ENCODE measurements around the gene CNR2.
"Not testable (repeated sequence)": the region's sequence is repeated elsewhere in the genome, so short reads cannot be mapped to it uniquely, and the experiment has no call there.

The CNR2 gene

DNA sequence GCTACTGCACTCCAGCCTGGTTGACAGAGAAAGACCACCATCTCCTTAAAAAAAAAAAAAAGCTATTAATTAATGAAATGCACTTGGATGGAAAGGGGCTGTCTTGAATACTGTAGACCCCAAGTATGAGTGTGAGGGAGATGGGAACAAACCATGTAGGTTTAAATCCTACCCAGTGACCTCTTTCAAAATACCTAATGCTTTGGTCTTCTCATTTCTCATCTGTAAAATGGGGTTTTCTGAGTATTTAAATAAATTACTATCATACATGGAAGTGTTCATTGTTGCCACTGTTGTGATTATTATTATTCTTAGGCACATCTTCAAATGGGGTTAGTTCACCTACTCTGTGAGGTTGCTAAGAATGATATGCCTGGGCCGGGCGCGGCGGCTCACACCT, 27.9 kb downstream of the CNR2 start:
- DNase-seq (ENCODE audit: low read depth in 2 of 2) = no peak

DNA sequence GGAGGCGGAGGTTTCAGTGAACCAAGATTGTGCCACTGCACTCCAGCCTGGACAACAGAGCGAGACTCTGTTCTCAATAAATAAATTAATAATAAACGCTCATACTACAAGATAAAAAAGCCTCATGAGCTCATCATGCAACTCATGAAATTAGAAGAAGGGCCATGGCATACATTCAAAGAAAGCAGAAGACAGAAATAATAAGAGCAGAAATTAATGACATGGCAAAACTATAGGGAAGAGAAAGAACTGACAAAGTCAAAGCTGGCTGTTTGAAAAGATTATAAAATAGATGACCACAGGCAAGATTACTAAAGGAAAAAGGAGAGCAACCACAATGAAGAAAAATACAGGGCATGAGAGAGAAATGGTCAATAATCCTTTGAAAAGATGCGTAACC, 30.4 kb downstream of the CNR2 start:
- no peak for DNase-seq (ENCODE audit: low read depth in 2 of 2)

DNA sequence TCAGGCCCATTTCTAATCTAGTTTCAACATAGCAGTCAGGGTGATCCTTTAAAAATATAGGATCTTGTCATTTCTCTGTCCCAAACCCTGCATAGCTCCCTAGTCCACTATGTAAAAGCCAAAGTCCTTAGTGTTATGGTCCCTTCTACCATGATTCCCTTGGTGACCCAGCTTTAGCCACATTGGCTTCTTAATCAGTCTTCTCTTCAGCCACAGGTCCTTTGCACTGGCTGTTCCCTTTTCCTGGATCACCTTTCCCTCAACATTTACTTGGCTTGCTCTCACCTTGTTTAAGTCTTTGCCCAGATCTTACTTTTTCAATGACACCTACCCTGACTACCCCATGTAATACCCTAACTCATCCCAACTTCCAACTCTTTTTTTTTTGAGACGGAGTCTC, 33.4 kb downstream of the CNR2 start:
- no peak for DNase-seq (ENCODE audit: low read depth in 2 of 2)

DNA sequence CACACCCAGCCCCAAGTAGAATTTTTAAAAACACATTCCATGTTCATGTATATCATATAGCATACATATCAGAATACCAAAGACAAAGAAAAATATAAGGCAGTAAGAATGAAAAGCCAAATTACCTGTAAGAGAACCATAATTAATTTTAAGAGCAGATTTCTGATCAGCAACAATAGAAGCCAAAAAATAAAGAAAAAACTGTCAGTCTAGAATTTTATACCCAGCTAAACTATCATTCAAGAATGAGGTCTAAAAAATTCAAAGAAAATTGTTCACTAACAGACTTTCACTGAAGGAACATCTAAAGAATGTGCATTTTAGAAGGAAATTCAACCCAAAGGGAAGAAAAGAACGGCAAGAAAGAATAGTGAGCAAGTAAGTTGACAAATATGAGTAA, 34.5 kb downstream of the CNR2 start:
- DNase-seq (ENCODE audit: low read depth in 2 of 2) = no peak

DNA sequence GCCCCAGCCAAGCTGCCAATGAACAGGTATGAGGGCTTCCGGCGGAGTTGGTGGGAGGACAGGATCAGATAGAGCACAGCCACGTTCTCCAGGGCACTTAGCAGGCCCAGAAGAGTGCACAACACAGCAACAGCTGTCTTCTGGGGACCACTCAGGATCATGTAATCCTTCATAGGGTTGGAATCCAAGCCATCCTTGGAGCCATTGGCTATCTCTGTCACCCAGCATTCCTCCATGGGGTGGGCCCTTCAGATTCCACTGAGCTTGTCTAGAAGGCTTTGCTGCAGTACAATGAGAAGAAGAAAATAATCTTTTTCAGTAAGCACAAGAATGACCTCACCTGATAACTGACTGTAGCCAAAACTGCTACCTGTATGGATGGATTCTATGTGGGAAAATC, 37.8 kb downstream of the CNR2 start:
- no peak for DNase-seq (ENCODE audit: low read depth in 2 of 2)

DNA sequence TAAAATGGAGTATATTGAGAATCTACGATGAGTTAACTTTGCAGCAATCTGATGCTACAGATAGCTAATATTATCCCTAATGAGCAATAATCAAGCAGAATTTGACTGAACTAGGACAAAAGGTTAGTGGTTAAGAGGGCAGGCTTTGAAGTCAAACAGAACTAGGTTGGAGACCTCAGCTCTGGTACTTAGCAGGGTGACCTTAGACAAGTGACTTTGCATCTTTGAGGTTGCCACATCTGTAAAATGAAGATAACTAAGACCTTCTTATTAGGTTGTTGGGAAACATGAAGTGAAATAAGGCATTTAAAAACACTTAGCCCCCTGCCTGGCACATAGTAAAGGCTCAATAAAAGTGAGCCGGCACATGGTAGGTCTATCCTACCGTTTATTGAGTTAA, 40.7 kb downstream of the CNR2 start:
- no peak for DNase-seq (ENCODE audit: low read depth in 2 of 2)

DNA sequence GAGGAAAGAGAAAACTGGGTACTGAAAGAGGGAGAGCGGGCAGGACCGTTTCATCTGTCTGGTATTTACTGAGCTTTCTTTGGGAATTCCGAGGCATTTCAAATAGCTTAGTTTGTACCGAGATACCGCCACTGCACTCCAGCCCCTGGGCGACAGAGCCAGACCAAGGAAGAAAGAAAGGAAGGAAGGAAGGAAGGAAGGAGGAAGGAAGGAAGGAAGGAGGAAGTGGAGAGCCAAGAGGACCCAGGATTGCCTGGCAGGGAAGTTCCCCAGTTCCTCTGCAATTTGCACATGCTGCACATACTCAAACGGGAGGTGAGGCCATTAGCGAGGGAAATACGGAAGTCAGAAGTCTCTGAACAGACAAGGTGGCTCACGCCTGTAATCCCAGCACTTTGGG, 44.1 kb downstream of the CNR2 start:
- DNase-seq (ENCODE audit: low read depth in 2 of 2) = no peak

DNA sequence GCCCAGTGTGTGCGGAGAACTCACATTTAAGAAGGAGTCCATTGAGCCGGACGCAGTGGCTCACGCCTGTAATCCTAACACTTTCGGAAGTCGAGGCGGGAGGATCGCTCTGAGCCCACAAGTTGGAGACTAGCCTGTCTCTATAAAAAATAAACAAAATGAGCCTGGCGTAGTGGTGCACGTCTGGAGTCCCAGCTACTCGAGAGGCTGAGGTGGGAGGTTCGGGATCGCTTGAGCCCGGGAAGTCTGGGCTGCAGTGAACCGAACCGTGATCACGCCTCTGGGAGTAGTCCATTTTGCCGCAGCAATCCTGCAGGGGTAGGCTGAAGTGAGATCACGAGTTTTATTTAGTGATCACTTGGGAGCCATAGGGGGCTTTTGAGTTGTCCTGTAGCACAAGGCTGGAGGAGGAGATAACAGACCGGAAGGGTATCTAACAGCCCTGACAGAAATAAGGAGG, 44.6 kb downstream of the CNR2 start:
- DNase-seq (ENCODE audit: low read depth in 2 of 2) = peak in 1 of 2 experiments; percentile 1

DNA sequence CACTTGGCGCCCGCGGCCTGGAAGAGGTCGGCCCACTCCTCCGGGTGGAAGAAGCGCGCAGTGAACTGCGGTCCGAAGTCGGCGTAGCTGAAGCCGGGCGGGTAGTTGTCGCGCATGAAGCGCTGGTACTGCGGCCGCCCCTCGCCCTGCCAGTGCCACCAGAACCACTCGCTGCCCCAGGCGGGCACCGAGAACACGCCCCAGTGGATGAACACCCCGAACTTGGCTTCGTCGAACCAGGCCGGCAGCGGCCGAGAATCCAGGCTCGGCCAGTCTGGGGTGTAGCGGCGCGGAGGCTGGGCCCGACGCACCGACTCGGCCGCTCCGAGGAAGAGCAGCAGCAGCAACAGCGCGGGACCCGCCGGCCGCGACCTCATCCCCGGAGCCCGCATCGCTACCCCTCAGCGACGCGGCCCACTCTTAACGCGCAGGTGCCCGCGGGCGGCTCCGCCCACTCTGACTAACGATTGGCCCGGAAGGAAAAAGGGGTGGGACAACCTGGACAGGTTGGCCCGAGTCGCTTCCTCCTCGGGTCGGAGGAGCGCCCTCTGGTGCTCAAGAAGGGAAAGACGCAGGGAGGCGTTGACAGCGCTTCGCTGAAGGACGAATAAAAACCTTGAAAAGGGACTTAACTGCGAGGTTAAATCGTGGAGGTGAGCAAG, 45.1 kb downstream of the CNR2 start, which contains the start of gene FUCA1:
Gene FUCA1 (minus strand): TSS at position 396 of the 662 bp plus-strand sequence. CDS start 4 bp downstream, at position 392.
- DNase-seq (ENCODE audit: low read depth in 2 of 2) = peak; percentile 89 to 90

DNA sequence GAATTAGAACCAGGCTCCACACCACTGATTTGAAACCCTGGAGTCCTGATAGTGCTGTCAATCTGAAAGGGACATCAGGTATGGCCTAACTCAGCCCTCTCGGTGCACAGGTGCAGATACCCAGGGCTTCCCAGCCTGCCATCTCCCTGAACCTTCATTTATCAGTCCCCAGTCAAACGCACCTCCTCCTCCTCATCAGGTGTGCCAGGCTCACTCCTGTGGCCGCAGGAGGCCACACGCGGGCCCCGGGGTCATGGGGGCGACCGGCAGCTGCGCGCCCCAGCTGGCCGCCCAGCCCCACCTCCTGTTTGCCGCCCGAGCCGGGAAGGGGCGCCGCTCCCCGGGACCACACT, 45.6 kb downstream of the CNR2 start:
- no peak for DNase-seq (ENCODE audit: low read depth in 2 of 2)

DNA sequence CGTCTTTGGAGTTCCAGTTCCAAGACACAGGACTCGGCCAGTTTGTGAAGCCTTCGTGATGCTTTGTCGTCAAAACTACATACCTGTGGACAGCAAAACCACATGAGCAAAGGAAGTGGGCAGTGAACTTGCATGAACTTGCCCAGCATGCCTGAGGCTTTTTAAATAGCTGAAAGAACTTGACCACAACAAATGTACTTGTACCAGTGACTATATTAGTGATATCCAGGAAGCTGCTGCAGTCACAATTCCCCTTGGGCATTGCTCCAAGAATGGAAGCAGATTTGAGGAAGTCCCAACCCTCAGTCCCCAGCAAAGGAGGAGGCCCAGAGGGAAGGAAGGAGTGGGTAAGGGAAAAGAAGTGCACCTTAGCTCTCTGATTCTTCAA, 47.6 kb downstream of the CNR2 start:
- no peak for DNase-seq (ENCODE audit: low read depth in 2 of 2)

DNA sequence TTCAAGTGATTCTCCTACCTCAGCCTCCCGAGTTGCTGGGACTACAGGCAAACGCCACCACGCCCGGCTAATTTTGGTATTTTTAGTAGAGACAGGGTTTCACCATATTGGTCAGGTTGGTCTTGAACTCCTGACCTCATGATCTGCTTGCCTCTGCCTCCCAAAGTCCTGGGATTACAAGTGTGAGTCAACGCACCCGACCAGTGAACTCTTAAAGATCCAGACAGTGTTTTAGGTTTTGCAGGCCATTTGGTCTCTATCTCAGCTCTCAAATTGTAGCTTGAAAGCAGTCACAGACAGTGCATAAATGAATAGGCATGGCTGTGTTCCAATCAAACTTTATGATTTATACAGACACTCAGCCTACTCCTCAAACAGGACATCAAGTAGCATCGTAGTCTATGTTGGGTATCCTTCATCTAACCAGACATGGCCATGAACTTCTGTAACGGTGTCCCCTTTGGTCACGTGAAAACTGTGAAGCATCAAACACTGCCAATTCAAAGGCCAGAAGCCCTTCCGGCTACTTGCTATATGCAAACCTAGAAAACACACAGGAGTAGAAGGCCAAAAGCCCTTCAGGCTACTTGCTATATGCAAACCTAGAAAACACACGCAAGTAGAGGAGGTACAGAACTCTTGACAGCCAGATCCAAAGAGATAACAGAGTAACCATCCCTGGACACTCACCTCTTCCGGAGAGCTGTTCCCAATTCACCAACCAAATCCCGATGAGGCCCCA, 48.2 kb downstream of the CNR2 start:
- DNase-seq (ENCODE audit: low read depth in 2 of 2) = no peak

DNA sequence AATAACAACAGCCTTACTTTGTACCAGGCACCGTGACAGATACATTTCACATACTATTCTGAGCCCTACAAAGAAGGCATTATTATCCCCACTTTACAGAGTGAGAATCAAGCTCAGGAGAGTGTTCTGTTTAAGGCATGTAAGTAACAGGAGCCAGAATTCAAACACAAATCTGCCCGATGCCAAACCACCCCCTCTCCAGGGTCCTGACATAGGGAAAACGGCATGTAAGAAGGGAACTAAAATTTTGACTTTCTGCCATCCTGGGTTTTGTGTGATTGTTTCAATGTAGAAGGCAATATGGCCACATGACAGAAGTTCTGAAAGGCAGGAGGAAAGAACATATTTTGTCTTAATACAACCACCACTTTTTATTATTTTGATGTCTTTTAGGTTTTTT, 50.5 kb downstream of the CNR2 start:
- no peak for DNase-seq (ENCODE audit: low read depth in 2 of 2)

DNA sequence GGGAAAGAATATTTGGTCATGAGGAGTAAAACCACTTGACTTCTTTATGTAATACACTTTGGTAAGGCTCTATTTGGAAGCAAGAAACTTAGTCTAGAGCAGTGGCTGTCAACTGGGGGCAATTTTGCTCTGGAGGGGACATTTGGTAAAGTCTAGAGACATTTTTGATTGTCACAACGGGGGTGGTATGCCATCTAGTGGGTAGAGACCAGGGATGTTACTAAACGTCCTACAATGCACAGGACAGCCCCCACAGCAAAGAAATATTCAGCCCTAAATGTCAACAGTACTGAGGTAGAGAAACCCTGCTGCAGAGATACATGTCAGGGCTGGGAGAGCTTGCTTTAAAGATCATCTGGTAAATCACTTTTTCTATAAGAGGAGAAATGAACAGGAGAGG, 58.6 kb downstream of the CNR2 start:
- DNase-seq (ENCODE audit: low read depth in 2 of 2) = no peak

DNA sequence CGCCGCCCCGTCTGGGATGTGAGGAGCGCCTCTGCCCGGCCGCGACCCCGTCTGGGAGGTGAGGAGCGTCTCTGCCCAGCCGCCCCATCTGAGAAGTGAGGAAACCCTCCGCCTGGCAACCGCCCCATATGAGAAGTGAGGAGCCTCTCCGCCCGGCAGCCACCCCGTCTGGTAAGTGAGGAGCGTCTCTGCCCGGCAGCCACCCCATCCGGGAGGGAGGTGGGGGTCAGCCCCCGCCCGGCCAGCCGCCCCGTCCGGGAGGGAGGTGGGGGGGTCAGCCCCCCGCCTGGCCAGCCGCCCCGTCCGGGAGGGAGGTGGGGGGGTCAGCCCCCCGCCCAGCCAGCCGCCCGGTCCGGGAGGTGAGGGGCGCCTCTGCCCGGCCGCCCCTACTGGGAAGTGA, 60.0 kb downstream of the CNR2 start:
- not testable (repeated sequence) for DNase-seq (ENCODE audit: low read depth in 2 of 2)

DNA sequence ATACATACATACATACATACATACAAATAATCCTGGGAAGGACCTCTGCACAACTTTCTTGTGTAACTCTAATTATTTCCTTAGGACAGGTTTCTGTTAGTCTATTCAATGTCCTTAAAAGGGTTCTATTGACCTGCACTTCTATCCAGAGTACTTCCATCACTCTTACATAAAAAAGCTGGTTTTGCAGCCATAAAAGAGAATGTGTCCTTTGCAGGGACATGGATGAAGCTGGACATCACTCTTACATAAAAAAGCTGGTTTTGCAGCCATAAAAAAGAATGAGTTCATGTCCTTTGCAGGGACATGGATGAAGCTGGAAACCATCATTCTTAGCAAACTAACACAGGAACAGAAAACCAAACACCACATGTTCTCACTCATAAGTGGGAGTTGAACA, 61.8 kb downstream of the CNR2 start:
- not testable (repeated sequence) for DNase-seq (ENCODE audit: low read depth in 2 of 2)

DNA sequence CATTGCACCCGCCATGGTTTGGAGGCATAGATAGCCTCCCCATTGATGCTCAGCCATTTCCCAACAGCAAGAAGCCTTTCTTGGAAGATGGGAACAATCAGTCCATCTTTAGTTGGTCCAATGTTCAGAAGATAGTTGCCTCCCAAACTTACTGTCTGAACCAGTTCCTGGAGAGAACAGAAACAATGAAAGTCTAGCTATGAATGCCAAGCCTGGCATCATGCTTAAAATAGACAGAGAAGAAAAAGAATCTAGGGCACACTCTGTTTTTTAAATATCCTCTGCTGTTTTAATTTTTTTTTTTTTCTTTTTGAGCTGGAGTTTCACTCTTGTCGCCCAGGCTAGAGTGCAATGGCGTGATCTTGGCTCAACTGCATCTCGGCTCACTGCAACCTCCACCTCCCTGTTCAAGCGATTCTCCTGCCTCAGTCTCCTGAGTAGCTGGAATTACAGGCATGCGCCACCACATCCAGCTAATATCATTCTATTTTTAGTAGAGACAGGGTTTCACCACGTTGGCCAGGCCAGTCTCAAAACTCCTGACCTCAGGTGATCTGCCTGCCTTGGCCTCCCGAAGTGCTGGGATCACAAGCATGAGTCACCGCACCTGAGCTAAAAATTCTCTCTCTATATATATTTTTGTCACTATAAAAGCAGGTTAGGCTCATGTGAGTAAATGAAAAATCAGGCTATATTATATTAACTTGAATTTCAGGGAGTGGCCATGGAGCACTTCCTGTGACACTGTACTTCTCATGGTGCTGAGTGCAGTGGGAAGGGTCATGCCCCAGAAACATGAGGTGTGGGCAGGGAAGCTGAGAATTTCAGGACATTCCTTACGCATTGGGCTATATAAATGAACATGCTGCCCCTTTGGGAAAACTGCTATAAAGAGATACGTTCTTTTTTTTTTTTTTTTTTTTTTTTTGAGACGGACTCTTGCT, 64.2 kb downstream of the CNR2 start:
- no peak for DNase-seq (ENCODE audit: low read depth in 2 of 2)

DNA sequence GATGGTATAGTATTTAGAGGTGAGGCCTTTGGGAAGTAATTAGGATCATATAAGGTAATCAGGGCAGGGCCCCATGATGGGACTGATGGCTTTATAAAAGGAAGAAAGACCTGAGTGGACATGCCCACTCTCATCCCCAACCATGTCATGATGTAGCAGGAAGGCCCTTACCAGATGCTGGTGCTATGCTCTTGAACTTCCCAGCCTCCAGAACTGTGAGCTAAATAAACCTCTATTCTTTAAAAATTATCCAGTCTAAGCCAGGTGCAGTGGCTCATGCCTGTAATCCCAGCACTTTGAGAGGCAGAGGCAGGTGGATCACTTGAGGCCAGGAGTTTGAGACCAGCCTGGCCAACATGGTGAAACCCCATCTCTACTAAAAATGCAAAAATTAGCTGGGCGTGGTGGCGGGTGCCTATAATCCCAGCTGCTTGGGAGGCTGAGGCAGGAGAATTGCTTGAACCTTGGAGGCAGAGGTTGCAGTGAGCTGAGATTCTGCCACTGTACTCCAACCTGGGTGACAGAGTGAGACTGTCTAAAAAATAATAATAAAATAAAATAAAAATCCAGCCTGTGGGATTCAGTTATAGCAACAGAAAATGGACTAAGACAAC, 65.6 kb downstream of the CNR2 start:
- DNase-seq (ENCODE audit: low read depth in 2 of 2) = not testable (repeated sequence)

DNA sequence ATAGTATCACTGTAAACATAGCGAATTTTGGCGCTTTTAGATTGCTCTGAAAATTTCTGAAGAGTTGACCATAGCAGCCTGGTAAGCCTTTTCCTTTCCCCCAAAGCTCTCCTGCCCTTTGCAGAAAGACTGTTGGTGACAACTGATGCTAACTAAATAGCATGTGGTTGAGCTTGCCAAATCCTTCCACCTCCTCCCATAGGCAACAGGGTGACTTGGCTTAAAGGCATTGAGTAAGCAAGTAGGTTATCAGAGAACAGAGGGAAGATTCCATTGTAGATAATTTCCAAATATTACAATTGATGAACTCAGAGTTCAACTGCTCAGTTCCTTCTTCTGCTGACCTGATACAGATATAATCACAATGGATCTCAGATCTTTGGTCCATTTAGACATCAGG, 68.0 kb downstream of the CNR2 start:
- DNase-seq (ENCODE audit: low read depth in 2 of 2) = no peak

DNA sequence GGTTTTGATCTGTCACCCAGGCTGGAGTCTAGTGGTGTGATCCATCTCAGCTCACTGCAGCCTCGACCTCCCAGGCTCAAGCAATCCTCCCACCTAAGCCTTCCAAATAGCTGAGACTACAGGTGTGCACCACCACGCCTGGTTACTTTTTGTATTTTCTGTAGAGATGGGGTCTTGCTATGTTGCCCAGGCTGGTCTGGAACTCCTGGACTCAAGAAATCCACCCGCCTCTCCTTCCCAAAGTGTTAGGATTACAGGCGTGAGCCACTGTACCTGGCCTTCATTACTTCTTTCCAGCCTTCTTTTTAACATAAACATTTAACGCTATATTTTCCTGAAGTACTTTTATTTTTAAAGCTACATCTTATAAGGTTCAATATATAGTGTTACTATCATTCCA, 69.5 kb downstream of the CNR2 start:
- DNase-seq (ENCODE audit: low read depth in 2 of 2) = no peak

DNA sequence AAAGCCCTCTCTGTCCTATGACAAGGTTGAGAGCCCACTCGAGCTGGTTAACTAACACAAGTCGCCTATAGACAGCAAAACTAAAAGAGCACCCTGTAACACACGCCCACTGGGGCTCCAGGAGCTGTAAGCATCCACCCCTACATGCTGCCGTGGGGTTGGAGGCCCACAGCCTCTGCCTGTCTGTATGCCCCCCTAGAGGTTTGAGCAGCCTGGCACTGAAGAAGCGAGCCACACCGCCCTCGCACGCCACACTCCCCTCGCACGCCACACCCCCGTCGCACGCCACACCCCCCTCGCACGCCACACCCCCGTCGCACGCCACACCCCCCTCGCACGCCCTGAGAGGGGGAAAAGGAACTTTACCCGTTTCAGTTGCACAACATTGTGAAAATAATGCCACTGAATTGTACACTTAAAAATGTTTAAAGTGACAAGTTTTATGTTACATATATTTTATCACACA, 74.7 kb downstream of the CNR2 start:
- peak; percentile 61 for DNase-seq (ENCODE audit: low read depth in 2 of 2)

DNA sequence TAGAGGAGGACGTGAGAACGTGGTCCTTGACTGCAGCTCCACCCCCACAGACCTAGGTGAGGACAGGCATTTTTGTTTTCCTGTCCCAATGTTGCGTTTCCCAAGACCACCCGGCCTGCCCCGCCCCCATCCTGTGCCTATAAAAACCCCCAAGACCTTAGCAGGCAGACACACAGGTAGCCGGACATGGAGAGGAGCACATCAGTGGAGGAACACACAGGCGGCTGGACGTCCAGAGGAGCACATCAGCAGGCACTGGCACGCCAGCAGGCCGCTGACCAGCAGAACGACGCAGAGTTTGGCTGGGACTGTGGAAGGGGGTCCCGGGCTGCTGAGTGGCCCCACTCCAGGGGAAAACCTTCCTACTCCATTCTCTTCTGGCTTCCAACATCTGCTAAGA, 75.3 kb downstream of the CNR2 start:
- DNase-seq (ENCODE audit: low read depth in 2 of 2) = no peak

All from stimulated activated CD4-positive, alpha-beta T cell treated with anti-CD3 and anti-CD28 coated beads, Interleukin-12 subunit alpha, Interleukin-12 subunit beta, amount 100 ng/mL, for 24 hours (primary cell).